Mammary epithelial cell (primary cell): ENCODE measurements around the gene ERMN.

ENCODE experiments used
- EZH2 ChIP-seq: IDR thresholded peaks from 2 replicates; pipeline ENCODE4 v1.6.1; 2012; ENCODE audit warnings: low read length, inconsistent platforms, borderline replicate concordance
- TF ChIP-seq, protein P1 (sequence below), 2 donors: IDR thresholded peaks in 1 of 2; conservative IDR thresholded peaks in 1 of 2; 2 replicates each; pipeline ENCODE4 v1.5.1; 2011 to 2012; ENCODE audit warnings: inconsistent platforms in 2 of 2, low read length in 2 of 2, mild to moderate bottlenecking in 2 of 2, control low read depth in 1 of 2, low read depth in 1 of 2; ENCODE audit not compliant: insufficient read depth in 1 of 2; ENCODE audit errors: extremely low read depth in 1 of 2

DNA sequence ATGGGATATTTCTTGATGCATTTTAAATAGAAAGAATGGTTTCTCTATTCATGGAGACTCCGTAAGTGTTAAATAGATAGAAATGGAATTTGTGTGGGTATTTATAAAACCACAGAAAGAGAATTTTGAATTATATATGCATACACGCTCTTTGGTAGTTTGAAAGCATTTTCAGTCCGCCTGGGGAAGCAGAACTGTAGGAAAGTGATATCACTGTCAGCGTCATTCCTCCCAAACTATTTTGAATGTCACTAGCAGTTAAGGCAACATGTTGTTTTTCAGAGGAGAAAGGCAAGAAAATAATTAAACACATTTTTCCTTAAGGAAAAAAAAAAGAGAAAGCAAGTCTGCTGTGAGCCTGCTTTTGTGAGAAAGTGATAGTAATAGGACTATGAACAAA is 8.7 kb upstream of the ERMN start:
- TF ChIP-seq, protein P1, sequence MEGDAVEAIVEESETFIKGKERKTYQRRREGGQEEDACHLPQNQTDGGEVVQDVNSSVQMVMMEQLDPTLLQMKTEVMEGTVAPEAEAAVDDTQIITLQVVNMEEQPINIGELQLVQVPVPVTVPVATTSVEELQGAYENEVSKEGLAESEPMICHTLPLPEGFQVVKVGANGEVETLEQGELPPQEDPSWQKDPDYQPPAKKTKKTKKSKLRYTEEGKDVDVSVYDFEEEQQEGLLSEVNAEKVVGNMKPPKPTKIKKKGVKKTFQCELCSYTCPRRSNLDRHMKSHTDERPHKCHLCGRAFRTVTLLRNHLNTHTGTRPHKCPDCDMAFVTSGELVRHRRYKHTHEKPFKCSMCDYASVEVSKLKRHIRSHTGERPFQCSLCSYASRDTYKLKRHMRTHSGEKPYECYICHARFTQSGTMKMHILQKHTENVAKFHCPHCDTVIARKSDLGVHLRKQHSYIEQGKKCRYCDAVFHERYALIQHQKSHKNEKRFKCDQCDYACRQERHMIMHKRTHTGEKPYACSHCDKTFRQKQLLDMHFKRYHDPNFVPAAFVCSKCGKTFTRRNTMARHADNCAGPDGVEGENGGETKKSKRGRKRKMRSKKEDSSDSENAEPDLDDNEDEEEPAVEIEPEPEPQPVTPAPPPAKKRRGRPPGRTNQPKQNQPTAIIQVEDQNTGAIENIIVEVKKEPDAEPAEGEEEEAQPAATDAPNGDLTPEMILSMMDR (conservative IDR thresholded peaks at IDR 0.05 in 1 of 2, IDR thresholded peaks at IDR 0.05 in 1 of 2; ENCODE audit: extremely low read depth in 1 of 2, insufficient read depth in 1 of 2, low read depth in 1 of 2, low read length in 2 of 2) = no peak
- no peak for TF ChIP-seq EZH2
